HepG2 (cell line): ENCODE measurements around the gene SPRED2. TPM values are rescaled to one million over a fixed set of nuclear protein-coding genes. Genes with fewer than 3 reads are reported as not detected.

Source experiments
- BATF2 ChIP-seq: sonication (generic); formaldehyde crosslinking; IDR thresholded peaks from 2 replicates; pipeline ENCODE4 v1.8.0; 2022; ENCODE audit warnings: mild to moderate bottlenecking, missing genetic modification reagents, moderate library complexity
- ELF4 ChIP-seq: sonication (generic); formaldehyde crosslinking; IDR thresholded peaks from 2 replicates; pipeline ENCODE4 v1.5.0; 2020; ENCODE audit warnings: missing genetic modification reagents, mild to moderate bottlenecking, moderate library complexity, borderline replicate concordance
- FOXA1 ChIP-seq, 2 experiments: fragments of 450-650 bp in 1 of 2; sonication (generic) in 1 of 2; formaldehyde crosslinking in 1 of 2; IDR thresholded peaks; 2 replicates each; pipeline versions ENCODE4 v1.4.0 to v1.6.1; 2016 to 2020; ENCODE audit warnings: missing genetic modification reagents in 1 of 2
- GABPA ChIP-seq, 2 experiments: IDR thresholded peaks; 2 replicates each; pipeline ENCODE4 v1.6.1; 2011 to 2016; ENCODE audit warnings: low read depth in 2 of 2, low read length in 1 of 2, missing biosample characterization in 1 of 2, missing genetic modification characterization in 1 of 2
- GATAD2A ChIP-seq: IDR thresholded peaks from 2 replicates; pipeline ENCODE4 v1.6.1; 2016
- GFI1 ChIP-seq: sonication (generic); formaldehyde crosslinking; IDR thresholded peaks from 2 replicates; pipeline ENCODE4 v1.5.0; 2020; ENCODE audit warnings: missing genetic modification reagents, mild to moderate bottlenecking, borderline replicate concordance
- HOXD1 ChIP-seq: sonication (generic); formaldehyde crosslinking; IDR thresholded peaks from 2 replicates; pipeline ENCODE4 v1.5.0; 2020; ENCODE audit warnings: missing genetic modification reagents
- MTA1 ChIP-seq: sonication (generic); formaldehyde crosslinking; IDR thresholded peaks from 2 replicates; pipeline ENCODE4 v1.4.0; 2020; ENCODE audit warnings: missing genetic modification reagents, mild to moderate bottlenecking, borderline replicate concordance
- MXI1 ChIP-seq: IDR thresholded peaks from 3 replicates; pipeline ENCODE4 v1.6.1; 2012; ENCODE audit warnings: low read depth, low read length, inconsistent platforms, borderline replicate concordance
- SYNCRIP ChIP-seq: fragments of 200-400 bp; formaldehyde crosslinking; IDR thresholded peaks from 2 replicates; pipeline ENCODE4 v1.6.1; 2018; ENCODE audit warnings: mild to moderate bottlenecking, low read depth, low read length; ENCODE audit not compliant: insufficient read depth
- YEATS4 ChIP-seq: sonication (generic); formaldehyde crosslinking; IDR thresholded peaks from 2 replicates; pipeline ENCODE4 v1.4.0; 2020; ENCODE audit warnings: missing genetic modification reagents, borderline replicate concordance
- ZFP1 ChIP-seq: IDR thresholded peaks from 2 replicates; pipeline ENCODE4 v1.6.1; 2016
- ZNF331 ChIP-seq: sonication (generic); formaldehyde crosslinking; IDR thresholded peaks from 2 replicates; pipeline ENCODE4 v1.4.0; 2020; ENCODE audit warnings: missing genetic modification reagents
- ZNF556 ChIP-seq: sonication (generic); formaldehyde crosslinking; IDR thresholded peaks from 2 replicates; pipeline ENCODE4 v1.4.0; 2020; ENCODE audit warnings: mild to moderate bottlenecking, missing genetic modification reagents, borderline replicate concordance
- ZNF629 ChIP-seq: sonication (generic); formaldehyde crosslinking; conservative IDR thresholded peaks from 2 replicates; pipeline ENCODE4 v1.5.0; 2020; ENCODE audit warnings: missing genetic modification reagents
- ZNF772 ChIP-seq: sonication (generic); formaldehyde crosslinking; IDR thresholded peaks from 2 replicates; pipeline ENCODE4 v1.5.0; 2020; ENCODE audit warnings: mild to moderate bottlenecking, missing genetic modification reagents
- polyA plus RNA-seq, 8 experiments: library from polyadenylated mRNA; depleted of rRNA in 3 of 8; stranded (reverse) in 7 of 8; unstranded in 1 of 8; fragments of >200 nt; fragmentation: Illumina TruSeq in 4 of 8; extraction: Trizol in 4 of 8; gene quantifications; 2 replicates each; pipeline versions ENCODE4 v1.2.1 to v1.2.3, GENCODE V29; 2011 to 2016; ENCODE audit warnings: low read depth in 4 of 8, missing spikeins in 1 of 8, mixed read lengths in 1 of 8; ENCODE audit not compliant: insufficient read depth in 1 of 8
- total RNA-seq, 5 experiments: library from RNA; depleted of rRNA; stranded (reverse); fragments of >200 nt; fragmentation: Illumina TruSeq; extraction: Trizol; gene quantifications; 2 replicates each; pipeline ENCODE4 v1.2.3, GENCODE V29; 2016; ENCODE audit warnings: low read depth in 1 of 5
- TF ChIP-seq, protein P1 (sequence below): sonication (generic); formaldehyde crosslinking; IDR thresholded peaks from 2 replicates; pipeline ENCODE4 v1.4.0; 2020; ENCODE audit warnings: mild to moderate bottlenecking, missing genetic modification reagents
- TF ChIP-seq, protein P2 (sequence below): sonication (generic); formaldehyde crosslinking; IDR thresholded peaks from 2 replicates; pipeline ENCODE4 v1.4.0; 2020; ENCODE audit warnings: missing genetic modification reagents, mild to moderate bottlenecking, borderline replicate concordance
- TF ChIP-seq, protein P3 (sequence below): sonication (generic); formaldehyde crosslinking; IDR thresholded peaks from 2 replicates; pipeline ENCODE4 v1.9.0; 2021; ENCODE audit warnings: missing genetic modification reagents, borderline replicate concordance
- TF ChIP-seq, protein P4 (sequence below): sonication (generic); IDR thresholded peaks from 2 replicates; pipeline ENCODE4 v1.6.1; 2016; ENCODE audit warnings: low read depth, borderline replicate concordance

The SPRED2 gene
- total and polyA plus RNA-seq, 2 of the 13 experiments (the other 11 are each of a cell fraction or from before 2014, with no cell fraction given), result 13.0 to 37.0 TPM

- TF ChIP-seq, protein P1, sequence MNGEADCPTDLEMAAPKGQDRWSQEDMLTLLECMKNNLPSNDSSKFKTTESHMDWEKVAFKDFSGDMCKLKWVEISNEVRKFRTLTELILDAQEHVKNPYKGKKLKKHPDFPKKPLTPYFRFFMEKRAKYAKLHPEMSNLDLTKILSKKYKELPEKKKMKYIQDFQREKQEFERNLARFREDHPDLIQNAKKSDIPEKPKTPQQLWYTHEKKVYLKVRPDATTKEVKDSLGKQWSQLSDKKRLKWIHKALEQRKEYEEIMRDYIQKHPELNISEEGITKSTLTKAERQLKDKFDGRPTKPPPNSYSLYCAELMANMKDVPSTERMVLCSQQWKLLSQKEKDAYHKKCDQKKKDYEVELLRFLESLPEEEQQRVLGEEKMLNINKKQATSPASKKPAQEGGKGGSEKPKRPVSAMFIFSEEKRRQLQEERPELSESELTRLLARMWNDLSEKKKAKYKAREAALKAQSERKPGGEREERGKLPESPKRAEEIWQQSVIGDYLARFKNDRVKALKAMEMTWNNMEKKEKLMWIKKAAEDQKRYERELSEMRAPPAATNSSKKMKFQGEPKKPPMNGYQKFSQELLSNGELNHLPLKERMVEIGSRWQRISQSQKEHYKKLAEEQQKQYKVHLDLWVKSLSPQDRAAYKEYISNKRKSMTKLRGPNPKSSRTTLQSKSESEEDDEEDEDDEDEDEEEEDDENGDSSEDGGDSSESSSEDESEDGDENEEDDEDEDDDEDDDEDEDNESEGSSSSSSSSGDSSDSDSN (CRISPR knock-in tag), result peak; percentile 77
- TF ChIP-seq ZFP1 (CRISPR knock-in tag), result peak; percentile 62; the same call in 1 of the 2 replicates
- no peak for TF ChIP-seq BATF2
- TF ChIP-seq MTA1 (CRISPR knock-in tag), result peak; percentile 74
- no peak for TF ChIP-seq ELF4 (CRISPR knock-in tag)
- 0 out of 2 replicates have a peak, but pooled peaks have one; percentile 13 for TF ChIP-seq GFI1 (CRISPR knock-in tag)
- TF ChIP-seq ZNF772 (CRISPR knock-in tag), result peak; percentile 84; the same call in 1 of the 2 replicates
- TF ChIP-seq ZNF556 (CRISPR knock-in tag), result 0 out of 2 replicates have a peak, but pooled peaks have one; percentile 48
- peak; percentile 49; the same call in 1 of the 2 replicates for TF ChIP-seq YEATS4
- peak; percentile 59; the same call in 1 of the 3 replicates for TF ChIP-seq MXI1
- TF ChIP-seq, protein P2, sequence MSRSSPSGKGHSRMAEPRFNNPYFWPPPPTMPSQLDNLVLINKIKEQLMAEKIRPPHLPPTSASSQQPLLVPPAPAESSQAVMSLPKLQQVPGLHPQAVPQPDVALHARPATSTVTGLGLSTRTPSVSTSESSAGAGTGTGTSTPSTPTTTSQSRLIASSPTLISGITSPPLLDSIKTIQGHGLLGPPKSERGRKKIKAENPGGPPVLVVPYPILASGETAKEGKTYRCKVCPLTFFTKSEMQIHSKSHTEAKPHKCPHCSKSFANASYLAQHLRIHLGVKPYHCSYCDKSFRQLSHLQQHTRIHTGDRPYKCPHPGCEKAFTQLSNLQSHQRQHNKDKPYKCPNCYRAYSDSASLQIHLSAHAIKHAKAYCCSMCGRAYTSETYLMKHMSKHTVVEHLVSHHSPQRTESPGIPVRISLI, result peak; percentile 49; the same call in 1 of the 2 replicates
- peak; percentile 92 for TF ChIP-seq ZNF331 (CRISPR knock-in tag)
- 0 out of 2 replicates have a peak, but pooled peaks have one; percentile 85 for TF ChIP-seq HOXD1 (CRISPR knock-in tag)
- no peak for TF ChIP-seq FOXA1 (IDR thresholded peaks at IDR 0.05)
- TF ChIP-seq FOXA1 (CRISPR knock-in tag; IDR thresholded peaks at IDR 0.05), result peak; percentile 95
- no peak for TF ChIP-seq SYNCRIP
- TF ChIP-seq, protein P3, sequence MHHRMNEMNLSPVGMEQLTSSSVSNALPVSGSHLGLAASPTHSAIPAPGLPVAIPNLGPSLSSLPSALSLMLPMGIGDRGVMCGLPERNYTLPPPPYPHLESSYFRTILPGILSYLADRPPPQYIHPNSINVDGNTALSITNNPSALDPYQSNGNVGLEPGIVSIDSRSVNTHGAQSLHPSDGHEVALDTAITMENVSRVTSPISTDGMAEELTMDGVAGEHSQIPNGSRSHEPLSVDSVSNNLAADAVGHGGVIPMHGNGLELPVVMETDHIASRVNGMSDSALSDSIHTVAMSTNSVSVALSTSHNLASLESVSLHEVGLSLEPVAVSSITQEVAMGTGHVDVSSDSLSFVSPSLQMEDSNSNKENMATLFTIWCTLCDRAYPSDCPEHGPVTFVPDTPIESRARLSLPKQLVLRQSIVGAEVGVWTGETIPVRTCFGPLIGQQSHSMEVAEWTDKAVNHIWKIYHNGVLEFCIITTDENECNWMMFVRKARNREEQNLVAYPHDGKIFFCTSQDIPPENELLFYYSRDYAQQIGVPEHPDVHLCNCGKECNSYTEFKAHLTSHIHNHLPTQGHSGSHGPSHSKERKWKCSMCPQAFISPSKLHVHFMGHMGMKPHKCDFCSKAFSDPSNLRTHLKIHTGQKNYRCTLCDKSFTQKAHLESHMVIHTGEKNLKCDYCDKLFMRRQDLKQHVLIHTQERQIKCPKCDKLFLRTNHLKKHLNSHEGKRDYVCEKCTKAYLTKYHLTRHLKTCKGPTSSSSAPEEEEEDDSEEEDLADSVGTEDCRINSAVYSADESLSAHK, result 0 out of 2 replicates have a peak, but pooled peaks have one; percentile 58
- no peak for TF ChIP-seq GABPA (IDR thresholded peaks at IDR 0.05; ENCODE audit: low read depth, low read length)
- TF ChIP-seq GABPA (CRISPR knock-in tag; IDR thresholded peaks at IDR 0.05; ENCODE audit: low read depth), result no peak; the same call in 1 of the 2 replicates
- TF ChIP-seq, protein P4, sequence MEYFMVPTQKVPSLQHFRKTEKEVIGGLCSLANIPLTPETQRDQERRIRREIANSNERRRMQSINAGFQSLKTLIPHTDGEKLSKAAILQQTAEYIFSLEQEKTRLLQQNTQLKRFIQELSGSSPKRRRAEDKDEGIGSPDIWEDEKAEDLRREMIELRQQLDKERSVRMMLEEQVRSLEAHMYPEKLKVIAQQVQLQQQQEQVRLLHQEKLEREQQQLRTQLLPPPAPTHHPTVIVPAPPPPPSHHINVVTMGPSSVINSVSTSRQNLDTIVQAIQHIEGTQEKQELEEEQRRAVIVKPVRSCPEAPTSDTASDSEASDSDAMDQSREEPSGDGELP, result peak; percentile 48; the same call in 1 of the 2 replicates
- peak; percentile 90 for TF ChIP-seq GATAD2A (CRISPR knock-in tag)
- peak; percentile 65 for TF ChIP-seq ZNF629 (CRISPR knock-in tag)
These were observed 131.4 kb downstream of the SPRED2 start (continued) for GRCh38 chr2:65300761-65301711.
